ENCODE measurements around the gene OR2A5. TPM values are rescaled to one million over a fixed set of nuclear protein-coding genes. Genes with fewer than 3 reads are reported as not detected.
A peak's percentile ranks its signal among the peaks of the same experiment; 100 is the strongest.

Gene OR2A5
- total and polyA plus RNA-seq, 2 of the 8 experiments (the other 6 are each of a cell fraction or from before 2014, with no cell fraction given) = not detected

GRCh38 chr7:144063710-144064109 lies 15.0 kb downstream of the OR2A5 start:
- FAIRE-seq = no peak
- DNase-seq (ENCODE audit: low read depth in 1 of 2, low spot score in 2 of 2) = peak in 1 of 2 experiments; percentile 53
- H3K27me3 ChIP-seq (replicated peaks in 1 of 4; ENCODE audit: control insufficient read depth in 3 of 4, extremely low read depth in 1 of 4, insufficient read depth in 3 of 4, low read length in 3 of 4) = no peaks in the 10 kb centered on the region
- TF ChIP-seq SP1 (IDR thresholded peaks at IDR 0.05; ENCODE audit: low read depth, low read length) = no peak
- TF ChIP-seq NRF1 (IDR thresholded peaks at IDR 0.05; ENCODE audit: low read depth, low read length) = no peak
- TF ChIP-seq KDM5A (IDR thresholded peaks at IDR 0.05; ENCODE audit: low read length) = no peak
- TF ChIP-seq MAX (IDR thresholded peaks at IDR 0.05) = no peak
- peak; percentile 30 to 57 for TF ChIP-seq RAD21 (IDR thresholded peaks at IDR 0.05 in 1 of 2, conservative IDR thresholded peaks at IDR 0.05 in 1 of 2; ENCODE audit: low read depth in 2 of 2, low read length in 2 of 2)
- no peak for TF ChIP-seq GTF2F1 (IDR thresholded peaks at IDR 0.05; ENCODE audit: borderline replicate concordance, low read depth, low read length)
- TF ChIP-seq PHF8 (conservative IDR thresholded peaks at IDR 0.05; ENCODE audit: low read depth, low read length) = no peak
- no peak for TF ChIP-seq GABPA (IDR thresholded peaks at IDR 0.05; ENCODE audit: borderline replicate concordance, insufficient read depth, low read length)
- no peak for TF ChIP-seq CHD1 (IDR thresholded peaks at IDR 0.05; ENCODE audit: low read depth, low read length)
- TF ChIP-seq E2F6 (IDR thresholded peaks at IDR 0.05) = no peak
- no peak for TF ChIP-seq ATF2 (IDR thresholded peaks at IDR 0.05; ENCODE audit: low read length)

More at GRCh38 chr7:144063710-144064109, 15.0 kb downstream of the OR2A5 start:
- H3K14ac ChIP-seq (ENCODE audit: insufficient read length) = no peak overlapping the region
- ChIA-PET POLR2A (ENCODE audit: partially characterized antibody) (interaction anchor here (1.5 kb wide), 1 partner anchor 182 kb away, joined by 4 read pairs; no protein-coding TSS in a partner anchor), CTCF (ENCODE audit: partially characterized antibody) (interaction anchor here (1.0 to 3.9 kb wide), 16 partner anchors 9 to 114 kb away, joined by 3 to 23 read pairs (median 5); partner anchors contain the start of genes OR2A12 and OR2A5)
- H2BK20ac ChIP-seq (ENCODE audit: low read length) = no peak overlapping the region
- no peak overlapping the region for H3K56ac ChIP-seq (replicated peaks; ENCODE audit: insufficient read length, low read depth, low read length)
- no peak overlapping the region for H3K18ac ChIP-seq (ENCODE audit: extremely low read depth, low read length)
- H2BK5ac ChIP-seq (ENCODE audit: low read depth, low read length) = no peak overlapping the region
- H2BK12ac ChIP-seq (ENCODE audit: low read depth, low read length) = no peak overlapping the region
- H3K23ac ChIP-seq (ENCODE audit: insufficient read length) = no peak overlapping the region
- no peaks in the 10 kb centered on the region for H4K20me1 ChIP-seq (replicated peaks in 1 of 2; ENCODE audit: control insufficient read depth in 1 of 2, insufficient read depth in 2 of 2, low read length in 2 of 2)
- H2BK15ac ChIP-seq (ENCODE audit: low read length) = no peak overlapping the region
- H3K23me2 ChIP-seq (ENCODE audit: low read depth, low read length) = no peaks in the 10 kb centered on the region
- H3K79me1 ChIP-seq (ENCODE audit: low read depth, low read length) = no peaks in the 10 kb centered on the region
- no peak overlapping the region for H2AK5ac ChIP-seq (ENCODE audit: low read depth, low read length)
- H3K9ac ChIP-seq (replicated peaks in 1 of 4; ENCODE audit: extremely low read depth in 1 of 4, low read depth in 3 of 4, low read length in 3 of 4) = no peak overlapping the region
- H4K5ac ChIP-seq (ENCODE audit: insufficient read length, low read depth, low read length) = no peak overlapping the region
- no peak overlapping the region for H3K4me3 ChIP-seq (ENCODE audit: extremely low read depth in 1 of 4, insufficient read depth in 2 of 4, low read depth in 3 of 4, low read length in 4 of 4)
- H3K36me3 ChIP-seq (ENCODE audit: control insufficient read depth in 2 of 4, insufficient read depth in 4 of 4, low read length in 3 of 4) = no peaks in the 10 kb centered on the region
- H3K4me2 ChIP-seq (ENCODE audit: insufficient read depth in 1 of 2, low read depth in 2 of 2, low read length in 2 of 2) = no peak overlapping the region
- no peak overlapping the region for H4K8ac ChIP-seq (ENCODE audit: extremely low read depth, insufficient read depth, low read length)
- H2BK120ac ChIP-seq (replicated peaks; ENCODE audit: low read depth, low read length) = no peak overlapping the region
- no peak overlapping the region for H3K4ac ChIP-seq (replicated peaks; ENCODE audit: insufficient read length, low read depth, low read length)
- no peak overlapping the region for H4K91ac ChIP-seq (replicated peaks; ENCODE audit: insufficient read length, low read length)
- WGBS, 2 experiments (ENCODE audit: extremely low coverage in 1 of 2, insufficient coverage in 1 of 2, insufficient read length in 1 of 2, insufficient replicate concordance in 2 of 2, low coverage in 1 of 2, low lambda C conversion rate in 2 of 2, missing lambda C conversion rate in 1 of 2) = 46% methylated on average over 3 of the region's 3 CpGs; no CpG with 5 or more reads in 1 of the 2 experiments
- H2AFZ ChIP-seq (ENCODE audit: low read length) = 0 out of 2 replicates have a peak overlapping the region, but pooled peaks have one; percentile 42
- no peaks in the 10 kb centered on the region for H3K79me2 ChIP-seq (ENCODE audit: control insufficient read depth in 1 of 2, insufficient read depth in 2 of 2, low read length in 2 of 2)
- H3K9me3 ChIP-seq (ENCODE audit: insufficient read depth in 2 of 2, low read depth in 1 of 2, low read length in 1 of 2) = peaks cover 4% of the 10 kb centered on the region in 2 experiments; a peak in 2 of 4 replicates
- no peak overlapping the region for H3K27ac ChIP-seq (ENCODE audit: low read depth, low read length)
- H3K4me1 ChIP-seq (replicated peaks in 1 of 4; ENCODE audit: control insufficient read depth in 3 of 4, insufficient read depth in 4 of 4, low read length in 3 of 4) = no peaks in the 10 kb centered on the region

Measured in H1 (cell line).